Activated CD8-positive, alpha-beta memory T cell treated with anti-CD3 and anti-CD28 coated beads, Interleukin-2, amount 50 U/mL, for 48 hours (primary cell): ENCODE data around the gene CA6.
"Not testable (repeated sequence)": the region's sequence is repeated elsewhere in the genome, so short reads cannot be mapped to it uniquely, and the experiment has no call there.

Experiments
- DNase-seq: peaks from one replicate; pipeline ENCODE4 v3.0.0-alpha.2; 2020

The CA6 gene

DNA sequence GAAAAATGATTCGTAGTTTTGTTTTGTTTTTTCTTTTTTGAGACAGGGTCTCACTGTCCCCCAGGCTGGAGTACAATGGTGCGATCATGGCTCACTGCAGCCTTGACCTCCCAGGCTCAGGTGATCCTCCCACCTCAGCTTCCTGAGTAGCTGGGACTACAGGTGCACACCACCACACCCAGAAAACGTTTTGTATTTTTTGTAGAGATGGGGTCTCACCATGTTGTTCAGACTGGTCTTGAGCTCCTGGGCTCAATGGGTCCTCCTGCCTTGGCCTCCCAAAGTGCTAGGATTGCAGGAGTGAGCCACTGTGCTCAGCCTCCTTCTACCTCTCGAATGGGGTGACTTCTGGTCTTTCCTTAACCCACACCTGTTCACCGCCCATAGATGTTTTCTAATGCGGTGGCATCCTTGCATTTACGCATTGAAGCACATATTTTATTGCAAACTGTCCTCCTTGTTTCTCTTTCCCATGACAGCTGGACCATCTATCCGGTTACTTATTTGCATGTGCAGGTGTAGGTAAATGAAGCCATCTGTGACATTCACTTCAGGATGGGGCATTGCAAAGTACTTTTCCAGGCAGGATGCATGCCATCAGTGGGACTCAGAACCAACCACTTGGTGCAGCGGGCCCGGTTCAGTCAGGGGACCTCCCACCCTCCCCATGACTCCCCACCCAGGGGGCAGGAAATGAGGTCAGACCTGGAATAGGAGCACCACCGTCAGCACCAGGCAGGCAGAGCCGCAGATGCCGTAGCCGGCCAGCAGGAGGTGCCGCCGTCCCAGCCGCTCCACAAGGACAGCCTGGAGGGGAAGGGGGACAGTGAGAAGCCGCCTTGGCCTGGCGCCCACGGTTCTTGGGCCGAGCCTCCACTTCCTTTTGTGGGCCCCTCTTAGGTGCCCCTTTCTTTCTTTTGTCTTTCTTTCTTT lies 64.0 kb downstream of the CA6 start:
- peak; percentile 71 for DNase-seq

DNA sequence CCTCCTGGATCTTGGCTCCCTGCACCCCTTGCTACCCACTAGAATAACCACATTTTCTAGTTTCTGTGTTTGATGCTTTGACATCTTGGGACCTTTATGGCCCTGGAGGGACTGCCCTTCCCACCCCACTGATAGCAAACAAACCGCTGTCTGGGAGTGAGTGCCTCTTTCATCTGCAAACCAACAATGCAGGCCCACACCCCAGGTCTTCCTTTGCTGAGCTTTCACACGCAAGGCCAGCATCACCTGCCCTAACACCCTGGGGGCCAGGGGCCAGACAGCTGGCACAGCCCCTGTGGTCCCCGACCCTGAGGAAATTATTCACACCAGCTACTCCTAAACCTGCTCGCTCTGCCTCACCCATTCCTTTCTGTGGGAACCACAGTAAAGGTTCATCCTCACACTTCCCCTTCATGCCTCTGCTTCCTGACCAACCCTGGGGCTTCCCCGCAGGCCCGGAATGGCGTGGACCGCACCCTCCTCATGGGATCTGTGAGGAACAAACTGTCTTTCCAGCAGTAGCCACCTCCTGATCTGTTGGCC lies 65.2 kb downstream of the CA6 start:
- no peak for DNase-seq

DNA sequence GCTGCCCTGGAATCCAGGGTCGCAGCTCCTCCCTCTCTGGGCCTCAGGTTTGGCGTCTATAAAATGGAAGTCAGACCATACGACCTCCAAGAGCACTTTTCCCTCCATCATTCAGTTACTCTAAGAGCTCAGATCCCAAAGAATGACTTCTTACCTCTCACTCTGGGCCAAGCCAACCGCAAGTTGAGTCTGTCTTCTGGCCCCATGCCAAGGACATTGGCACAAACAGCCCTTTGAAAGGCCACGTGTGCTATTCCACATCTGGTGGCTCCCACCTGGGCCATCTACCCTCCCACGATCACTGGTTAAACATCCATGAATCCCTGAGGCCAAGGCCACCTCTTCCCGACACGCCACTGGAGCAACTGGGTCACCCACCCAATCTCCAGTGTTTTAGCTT lies 68.2 kb downstream of the CA6 start:
- no peak for DNase-seq

DNA sequence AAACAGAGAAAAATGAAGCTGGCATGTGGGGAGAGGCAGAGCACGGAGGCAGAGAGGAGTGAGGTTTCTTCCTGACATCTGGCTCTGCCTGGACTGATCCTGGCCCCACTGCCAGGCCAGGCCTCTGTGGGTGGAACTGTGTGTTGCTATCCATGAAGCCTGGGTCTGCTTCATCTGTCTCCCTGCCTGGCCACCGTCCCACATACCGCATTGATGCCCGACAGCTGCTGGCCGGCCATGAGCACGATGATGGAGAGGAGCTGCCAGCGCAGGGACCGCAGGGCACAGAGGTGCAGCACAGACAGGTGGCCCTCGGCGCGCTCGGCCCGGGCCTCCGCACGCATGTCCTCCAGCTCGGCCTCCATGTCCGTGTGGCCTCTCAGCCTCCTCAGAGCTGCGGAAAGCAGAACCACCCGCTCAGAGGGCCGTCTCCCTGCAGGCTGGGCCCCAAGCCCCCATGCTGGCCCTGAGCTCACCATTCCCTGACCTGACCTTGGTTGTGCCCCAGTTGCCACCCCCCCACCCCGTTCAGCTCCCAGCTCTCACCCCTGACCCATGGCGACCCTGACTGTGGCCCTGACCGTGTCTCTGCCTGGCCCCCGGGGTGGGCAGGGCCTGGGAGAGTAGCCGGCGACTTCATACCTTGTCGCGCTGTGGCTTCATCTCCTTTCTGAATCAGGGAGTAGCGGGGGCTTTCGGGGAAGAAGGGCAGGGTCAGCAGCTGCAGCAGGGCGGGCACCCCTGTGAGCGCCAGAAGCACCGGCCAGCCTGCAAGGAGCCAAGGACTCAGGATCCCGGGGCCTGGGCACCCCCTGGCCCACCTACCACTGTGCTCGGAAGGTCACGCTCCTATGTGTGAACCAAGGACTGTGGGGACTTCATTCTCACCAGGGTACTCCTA lies 69.1 kb downstream of the CA6 start:
- no peak for DNase-seq

DNA sequence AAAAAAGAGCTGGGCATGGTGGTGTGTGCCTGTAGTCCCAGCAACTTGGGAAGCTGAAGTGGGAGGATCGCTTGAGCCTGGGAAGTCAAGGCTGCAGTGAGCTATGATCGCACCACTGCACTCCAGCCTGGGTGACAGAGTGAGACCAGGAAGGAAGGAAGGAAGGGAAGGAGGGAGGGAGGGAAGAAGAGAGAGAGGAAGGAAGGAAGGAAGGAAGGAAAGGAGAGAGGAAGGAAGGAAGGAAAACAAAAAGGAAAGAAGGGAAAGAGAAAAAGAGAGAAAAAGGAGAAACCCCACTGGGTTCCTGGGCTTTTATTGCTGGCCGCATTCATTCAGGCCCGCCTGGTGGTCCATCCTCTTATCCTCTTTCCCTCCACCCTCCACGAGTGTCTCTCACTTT lies 70.8 kb downstream of the CA6 start:
- DNase-seq, result no peak

DNA sequence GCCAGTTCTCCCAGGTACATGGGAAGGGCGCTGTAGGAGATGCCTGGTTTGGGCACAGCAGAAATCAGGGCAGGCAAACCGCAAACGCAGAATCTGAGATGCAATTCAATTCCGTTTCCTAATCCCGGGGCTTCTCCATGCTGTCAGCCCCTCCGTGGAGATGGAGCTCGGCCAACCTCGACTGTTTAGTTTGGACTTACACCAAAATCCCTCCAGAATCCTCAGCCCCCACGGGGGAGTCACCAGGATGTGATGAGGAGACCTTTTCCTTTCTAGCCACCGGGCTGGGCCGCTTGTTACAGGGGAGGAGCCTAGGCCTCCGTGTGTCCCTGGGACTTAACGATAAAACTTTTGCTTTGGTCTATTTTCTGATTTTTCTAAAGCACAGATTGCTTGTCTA lies 72.7 kb downstream of the CA6 start:
- DNase-seq, result no peak

DNA sequence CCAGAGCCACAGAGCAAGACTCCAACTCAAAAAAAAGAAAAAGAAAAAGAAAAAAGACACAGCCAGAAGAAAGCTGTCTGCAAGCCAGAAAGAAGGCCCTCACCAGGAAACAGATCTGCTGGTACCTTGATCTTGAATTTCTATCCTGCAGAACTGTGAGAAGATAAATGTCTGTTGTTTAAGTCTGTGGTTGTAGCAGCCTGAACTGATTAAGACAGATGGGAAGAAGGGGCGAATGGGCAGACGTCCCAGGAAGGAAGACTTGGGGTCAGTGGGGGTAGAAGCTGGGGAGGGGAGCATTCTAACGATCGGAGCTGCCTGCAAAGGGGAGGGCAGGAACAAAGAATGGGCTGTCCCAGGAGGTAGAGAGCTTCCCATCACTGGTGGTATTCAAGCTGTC lies 74.2 kb downstream of the CA6 start:
- DNase-seq, result no peak

DNA sequence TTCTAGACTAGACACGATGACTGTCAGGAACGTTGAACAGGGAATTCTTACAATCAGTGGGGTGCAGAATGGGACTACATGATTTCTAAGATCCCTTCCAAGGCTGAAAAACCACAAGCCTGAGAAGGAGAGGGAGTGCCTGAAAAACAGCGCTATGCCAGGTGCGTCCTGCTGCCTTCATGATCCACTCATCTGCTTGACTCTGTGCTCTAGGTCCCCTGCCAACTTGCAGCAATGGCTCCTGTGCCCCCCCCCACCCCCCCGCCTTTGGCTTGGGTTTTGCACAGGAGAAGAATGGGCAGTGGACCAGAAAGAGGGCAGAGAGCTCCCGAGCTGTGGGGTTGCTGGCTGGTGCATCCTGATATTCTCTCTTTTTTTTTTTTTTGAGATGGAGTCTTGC lies 74.6 kb downstream of the CA6 start:
- no peak for DNase-seq

DNA sequence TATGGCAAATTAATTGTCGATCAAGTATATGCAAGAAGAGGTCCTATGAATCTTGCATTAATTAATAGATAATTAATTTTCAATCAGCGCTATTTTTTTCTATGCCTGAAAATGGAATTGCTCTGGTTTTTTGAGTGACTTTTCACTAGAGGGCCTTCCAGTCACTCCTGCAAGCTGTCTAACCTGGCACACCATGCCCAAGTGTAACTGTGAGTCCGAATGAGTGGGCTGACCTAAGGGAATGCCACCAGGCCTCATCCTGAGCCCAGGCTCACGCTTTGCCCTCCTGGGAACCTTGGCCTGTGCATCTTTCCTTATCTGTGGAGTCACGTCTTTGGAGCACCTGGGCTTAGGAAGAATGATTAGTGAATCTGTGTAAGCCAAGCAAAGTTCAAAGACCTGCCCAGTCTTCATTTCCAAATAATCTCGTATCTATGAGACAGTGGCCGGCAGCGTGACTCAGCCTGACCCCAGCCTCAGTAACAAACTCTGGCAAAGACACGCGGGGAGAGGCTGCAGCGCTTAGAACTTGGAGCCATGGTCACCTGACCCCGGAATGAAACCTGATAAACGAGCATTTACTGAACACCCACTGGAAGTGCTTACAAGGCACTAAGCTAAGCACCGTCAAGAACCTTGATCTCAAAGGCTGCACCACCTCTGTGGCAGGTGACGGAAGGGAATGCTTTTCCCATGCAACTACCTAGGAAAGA lies 76.5 kb downstream of the CA6 start:
- DNase-seq, result not testable (repeated sequence)

DNA sequence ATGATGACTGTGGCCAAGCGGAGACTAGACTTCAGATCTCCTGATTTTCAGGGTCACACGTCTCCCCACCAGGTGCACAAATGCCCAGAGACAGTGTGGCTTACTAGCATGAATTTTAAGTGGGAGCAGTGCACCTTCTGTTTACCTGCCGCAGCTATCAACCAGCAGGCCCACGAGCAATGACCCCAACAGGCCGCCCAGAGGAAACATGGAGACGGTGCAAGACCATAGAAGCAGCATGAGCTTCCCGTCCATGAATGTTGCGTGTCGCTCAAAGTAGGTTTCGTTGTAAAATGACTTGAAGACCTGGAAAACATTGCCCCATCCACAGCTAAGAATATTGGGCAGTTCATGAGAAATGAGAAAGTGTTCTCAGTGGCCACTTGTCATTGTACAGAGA lies 77.1 kb downstream of the CA6 start:
- DNase-seq, result no peak
